GM11168 (cell line): ENCODE data around the gene TMEM178A.

ENCODE experiments used
- in situ Hi-C: fragments of 300-500 bp; cut with MboI; formaldehyde crosslinking; loops from one replicate; pipeline ENCODE4 v1.12.0; 2022; ENCODE audit warnings: low sequenced_read_pairs; ENCODE audit not compliant: unreplicated experiment

Gene TMEM178A

GRCh38 chr2:39731546-39731945, 65.8 kb downstream of the TMEM178A start:
- in situ Hi-C loops, result no loop called here

- in situ Hi-C loops, result no loop called here
These were observed 66.8 kb downstream of the TMEM178A start for GRCh38 chr2:39732482-39732881.

- in situ Hi-C loops, result no loop called here
These were observed 67.5 kb downstream of the TMEM178A start for GRCh38 chr2:39733070-39733674.

GRCh38 chr2:39734445-39734844, 68.7 kb downstream of the TMEM178A start:
- in situ Hi-C loops, result no loop called here

- in situ Hi-C loops, result no loop called here
These were observed 69.9 kb downstream of the TMEM178A start for GRCh38 chr2:39735648-39736047.

GRCh38 chr2:39736640-39737039, 70.9 kb downstream of the TMEM178A start:
- in situ Hi-C loops, result no loop called here

GRCh38 chr2:39737661-39738060, 71.9 kb downstream of the TMEM178A start:
- in situ Hi-C loops, result no loop called here

- in situ Hi-C loops, result no loop called here
These were observed 73.2 kb downstream of the TMEM178A start for GRCh38 chr2:39738936-39739335.

- in situ Hi-C loops, result no loop called here
These were observed 73.7 kb downstream of the TMEM178A start for GRCh38 chr2:39739386-39739785.

- in situ Hi-C loops, result no loop called here
These were observed 76.2 kb downstream of the TMEM178A start for GRCh38 chr2:39741871-39742270.

- in situ Hi-C loops, result no loop called here
These were observed 77.6 kb downstream of the TMEM178A start for GRCh38 chr2:39743269-39743776.

- in situ Hi-C loops, result no loop called here
These were observed 89.7 kb downstream of the TMEM178A start for GRCh38 chr2:39755466-39755865.

GRCh38 chr2:39757156-39757555, 91.4 kb downstream of the TMEM178A start:
- in situ Hi-C loops, result no loop called here

GRCh38 chr2:39762448-39762847, 96.7 kb downstream of the TMEM178A start:
- in situ Hi-C loops, result no loop called here
